A673 (cell line): ENCODE measurements around the gene SYT17. TPM values are rescaled to one million over a fixed set of nuclear protein-coding genes. Genes with fewer than 3 reads are reported as not detected.
A peak's percentile ranks its signal among the peaks of the same experiment; 100 is the strongest.

ENCODE experiments used
- BruUV-seq: library from RNA; stranded (reverse); fragments of 400-500 nt; replicated peaks from 2 replicates; lab custom pipeline; 2021; lab: Mats Ljungman, UMichigan
- CTCF ChIA-PET: fragments of 300-600 bp; sonication (Branson Sonifier 250); formaldehyde crosslinking; loops from one replicate; lab custom pipeline; 2022; ENCODE audit warnings: antibody characterized with exemption; lab: Charles Lee
- POLR2A ChIA-PET: fragments of 300-600 bp; sonication (Branson Sonifier 250); formaldehyde crosslinking; loops from one replicate; lab custom pipeline; 2022; ENCODE audit warnings: antibody characterized with exemption; ENCODE audit not compliant: low non-redundant PET; lab: Charles Lee
- DNase-seq: peaks from one replicate; pipeline ENCODE4 v3.0.0-alpha.2; 2015; ENCODE audit warnings: low spot score
- H3K27ac ChIP-seq: fragments of 200-600 bp; sonication (generic); 2 replicates; pipeline ENCODE4 v1.5.1; 2016; ENCODE audit warnings: mixed run types, low read depth, mild to moderate bottlenecking, mixed read lengths, antibody characterized with exemption, low read length; ENCODE audit not compliant: poor library complexity, severe bottlenecking
- H3K27me3 ChIP-seq: fragments of 200-600 bp; sonication (generic); replicated peaks from 2 replicates; pipeline ENCODE4 v1.6.1; 2017; ENCODE audit warnings: mixed run types, low read depth, mild to moderate bottlenecking, mixed read lengths, antibody characterized with exemption, low read length; ENCODE audit not compliant: insufficient read depth, poor library complexity
- H3K36me3 ChIP-seq: fragments of 200-600 bp; sonication (generic); 2 replicates; pipeline ENCODE4 v1.6.1; 2016; ENCODE audit warnings: mixed run types, mild to moderate bottlenecking, mixed read lengths, antibody characterized with exemption, low read length; ENCODE audit not compliant: insufficient read depth, poor library complexity, severe bottlenecking
- H3K4me1 ChIP-seq: fragments of 200-600 bp; sonication (generic); 2 replicates; pipeline ENCODE4 v1.6.1; 2017; ENCODE audit warnings: mixed run types, mild to moderate bottlenecking, mixed read lengths, antibody characterized with exemption, low read length; ENCODE audit not compliant: insufficient read depth, poor library complexity, severe bottlenecking
- H3K4me3 ChIP-seq: fragments of 200-600 bp; sonication (generic); 2 replicates; pipeline ENCODE4 v1.5.1; 2016; ENCODE audit warnings: low read depth, mixed run types, mild to moderate bottlenecking, mixed read lengths, low read length; ENCODE audit not compliant: poor library complexity, severe bottlenecking
- H3K9me3 ChIP-seq: fragments of 200-600 bp; sonication (generic); 2 replicates; pipeline ENCODE4 v1.6.1; 2016; ENCODE audit warnings: mixed run types, low read depth, mild to moderate bottlenecking, mixed read lengths, antibody characterized with exemption, low read length; ENCODE audit not compliant: poor library complexity, severe bottlenecking
- CTCF ChIP-seq: fragments of 300-800, 200-600 bp; sonication (generic); conservative IDR thresholded peaks from 2 replicates; pipeline ENCODE4 v1.5.1; 2017; ENCODE audit warnings: low read depth, mild to moderate bottlenecking, antibody characterized with exemption, low read length, moderate library complexity, mixed read lengths
- EZH2 ChIP-seq: fragments of 200-600 bp; sonication (generic); IDR thresholded peaks from 2 replicates; pipeline ENCODE4 v1.6.1; 2017; ENCODE audit warnings: borderline replicate concordance, low read depth, mild to moderate bottlenecking, mixed read lengths, antibody characterized with exemption, low read length; ENCODE audit not compliant: poor library complexity, severe bottlenecking
- intact Hi-C: fragments of 100-400 bp; cut with micrococcal nuclease; formaldehyde crosslinking; loops from one replicate; pipeline ENCODE4 v1.10.0; 2022; ENCODE audit not compliant: unreplicated experiment
- total RNA-seq: library from RNA; stranded (reverse); gene quantifications from 2 replicates; pipeline ENCODE4 v1.2.3, GENCODE V29; 2021

SYT17 gene
- total RNA-seq, 1 experiment from 2014 or later = 0.24 TPM

GRCh38 chr16:19174478-19174877, 6.4 kb downstream of the SYT17 start:
- no peak for DNase-seq
- Histone ChIP-seq H3K27me3 (peaks cover 11% of the 10 kb centered on the region), H3K27ac (no peak overlapping the region), H3K4me3 (no peak overlapping the region), H3K4me1 (no peaks in the 10 kb centered on the region), H3K36me3 (no peaks in the 10 kb centered on the region), H3K9me3 (no peaks in the 10 kb centered on the region)
- TF ChIP-seq CTCF (no peak), EZH2 (no peak)
- CTCF ChIA-PET = no interaction called here
- no TSS peak for BruUV-seq
- POLR2A ChIA-PET = no interaction called here
- intact Hi-C loops = no loop called here

GRCh38 chr16:19175492-19176262, 7.6 kb downstream of the SYT17 start:
- TF ChIP-seq EZH2 (no peak), CTCF (no peak)
- H3K27ac ChIP-seq = no peak overlapping the region
- POLR2A ChIA-PET = no interaction called here
- peaks cover 3% of the 10 kb centered on the region for H3K4me1 ChIP-seq
- no peaks in the 10 kb centered on the region for H3K36me3 ChIP-seq
- CTCF ChIA-PET = interaction anchor here (1.0 kb wide), 1 partner anchor 90 kb away, joined by 3 read pairs; no protein-coding TSS in a partner anchor
- H3K9me3 ChIP-seq = no peaks in the 10 kb centered on the region
- intact Hi-C loops = loop anchor here (5.0 kb wide), 1 partner anchor 202 kb away; no protein-coding TSS in a partner anchor
- BruUV-seq = no TSS peak
- H3K4me3 ChIP-seq = no peak overlapping the region
- no peaks in the 10 kb centered on the region for H3K27me3 ChIP-seq
- no peak for DNase-seq

- CTCF ChIA-PET = interaction anchor here (0.6 kb wide), 1 partner anchor 34 kb away, joined by 3 read pairs; no protein-coding TSS in a partner anchor
Measured at GRCh38 chr16:19177111-19177739, 9.2 kb downstream of the SYT17 start.

More at GRCh38 chr16:19177111-19177739, 9.2 kb downstream of the SYT17 start:
- no peak overlapping the region for H3K27ac ChIP-seq
- no TSS peak for BruUV-seq
- H3K4me1 ChIP-seq = peaks cover 3% of the 10 kb centered on the region
- no peak for DNase-seq
- no peaks in the 10 kb centered on the region for H3K36me3 ChIP-seq
- intact Hi-C loops = loop anchor here (5.0 kb wide), 1 partner anchor 200 kb away; no protein-coding TSS in a partner anchor
- H3K4me3 ChIP-seq = no peak overlapping the region
- POLR2A ChIA-PET = no interaction called here
- peak; percentile 39; the same call in 1 of the 2 replicates for TF ChIP-seq CTCF
- TF ChIP-seq EZH2 = no peak
- no peaks in the 10 kb centered on the region for H3K9me3 ChIP-seq
- H3K27me3 ChIP-seq = no peaks in the 10 kb centered on the region
